CD14-positive monocyte (primary cell): ENCODE data around the gene TMPRSS12. TPM values are rescaled to one million over a fixed set of nuclear protein-coding genes. Genes with fewer than 3 reads are reported as not detected.

Source experiments
- DNase-seq, 3 donors: peaks; one replicate each; pipeline ENCODE4 v3.0.0-alpha.2; 2011 to 2022
- H2AFZ ChIP-seq: 2 replicates; pipeline ENCODE4 v1.6.0; 2012; ENCODE audit warnings: mild to moderate bottlenecking, low read depth, low read length, inconsistent platforms; ENCODE audit not compliant: insufficient read depth, poor library complexity, severe bottlenecking
- H3K27ac ChIP-seq, 2 donors: 1 replicate in 1 of 2; 2 replicates in 1 of 2; pipeline ENCODE4 v1.5.1; 2012 to 2013; ENCODE audit warnings: low read length in 2 of 2, control low read depth in 1 of 2, inconsistent platforms in 1 of 2, low read depth in 1 of 2, mild to moderate bottlenecking in 1 of 2
- H3K27me3 ChIP-seq, 2 donors: one replicate each; pipeline versions ENCODE4 v1.6.0 to v1.6.1; 2011 to 2013; ENCODE audit warnings: low read length in 2 of 2; ENCODE audit not compliant: control insufficient read depth in 2 of 2, insufficient read depth in 2 of 2
- H3K36me3 ChIP-seq, 2 donors: replicated peaks in 1 of 2; 1 replicate in 1 of 2; 2 replicates in 1 of 2; pipeline versions ENCODE4 v1.5.1 to v1.6.1; 2012 to 2013; ENCODE audit warnings: low read length in 2 of 2, control low read depth in 1 of 2, inconsistent platforms in 1 of 2, mild to moderate bottlenecking in 1 of 2; ENCODE audit not compliant: insufficient read depth in 2 of 2, control insufficient read depth in 1 of 2
- H3K4me1 ChIP-seq, 2 donors: 1 replicate in 1 of 2; 2 replicates in 1 of 2; pipeline versions ENCODE4 v1.5.1 to v1.6.1; 2012 to 2013; ENCODE audit warnings: low read length in 2 of 2, control low read depth in 1 of 2, inconsistent platforms in 1 of 2, mild to moderate bottlenecking in 1 of 2, moderate library complexity in 1 of 2; ENCODE audit not compliant: insufficient read depth in 2 of 2, control insufficient read depth in 1 of 2
- H3K4me2 ChIP-seq: replicated peaks from 2 replicates; pipeline ENCODE3; 2012; ENCODE audit warnings: low read length, moderate library complexity, mild to moderate bottlenecking; ENCODE audit not compliant: poor library complexity, severe bottlenecking; ENCODE audit errors: extremely low read depth
- H3K4me3 ChIP-seq, 3 experiments: fragments of 200-600 bp in 1 of 3; sonication (generic) in 1 of 3; replicated peaks in 1 of 3; 1 replicate in 2 of 3; 2 replicates in 1 of 3; pipeline ENCODE4 v1.5.1; 2011 to 2013; ENCODE audit warnings: low read length in 3 of 3, mild to moderate bottlenecking in 3 of 3, control low read depth in 2 of 3, low read depth in 2 of 3, inconsistent platforms in 1 of 3, moderate library complexity in 1 of 3
- H3K79me2 ChIP-seq: 2 replicates; pipeline ENCODE4 v1.6.0; 2012; ENCODE audit warnings: mild to moderate bottlenecking, control low read depth, inconsistent platforms, low read length, moderate library complexity; ENCODE audit not compliant: insufficient read depth
- H3K9ac ChIP-seq: 2 replicates; pipeline ENCODE4 v1.6.0; 2017; ENCODE audit warnings: low read length, mild to moderate bottlenecking; ENCODE audit not compliant: insufficient read depth, poor library complexity, severe bottlenecking
- H3K9me3 ChIP-seq, 2 donors: replicated peaks in 1 of 2; 1 replicate in 1 of 2; 2 replicates in 1 of 2; pipeline versions ENCODE4 v1.5.1 to v1.6.1; 2012 to 2013; ENCODE audit warnings: low read length in 2 of 2, control low read depth in 1 of 2; ENCODE audit not compliant: control insufficient read depth in 1 of 2, insufficient read depth in 1 of 2
- H4K20me1 ChIP-seq: 2 replicates; pipeline ENCODE4 v1.6.0; 2012; ENCODE audit warnings: mild to moderate bottlenecking, low read length, control low read depth, moderate library complexity; ENCODE audit not compliant: insufficient read depth
- H3K27ac Mint-ChIP-seq, 7 donors: one replicate each; pipeline ENCODE4 v1.8.0; 2020; ENCODE audit warnings: mild to moderate bottlenecking in 7 of 7, mixed read lengths in 7 of 7, moderate library complexity in 6 of 7, inconsistent platforms in 2 of 7
- H3K27me3 Mint-ChIP-seq, 3 donors: one replicate each; pipeline ENCODE4 v1.8.0; 2021 to 2022; ENCODE audit warnings: low read depth in 3 of 3, mild to moderate bottlenecking in 3 of 3, mixed read lengths in 3 of 3, moderate library complexity in 3 of 3, inconsistent platforms in 1 of 3
- H3K36me3 Mint-ChIP-seq, 2 donors: one replicate each; pipeline ENCODE4 v1.8.0; 2020; ENCODE audit warnings: mixed read lengths in 2 of 2, inconsistent platforms in 1 of 2, mild to moderate bottlenecking in 1 of 2
- H3K4me1 Mint-ChIP-seq: one replicate; pipeline ENCODE4 v1.8.0; 2020; ENCODE audit warnings: mild to moderate bottlenecking, mixed read lengths
- H3K4me3 Mint-ChIP-seq, 2 donors: one replicate each; pipeline ENCODE4 v1.8.0; 2020; ENCODE audit warnings: mild to moderate bottlenecking in 2 of 2, mixed read lengths in 2 of 2, moderate library complexity in 1 of 2
- H3K9me3 Mint-ChIP-seq, 7 donors: one replicate each; pipeline ENCODE4 v1.8.0; 2020 to 2022; ENCODE audit warnings: mixed read lengths in 7 of 7, mild to moderate bottlenecking in 6 of 7, moderate library complexity in 6 of 7, inconsistent platforms in 2 of 7
- CTCF ChIP-seq: fragments of 200-600 bp; IDR thresholded peaks from one replicate; pipeline ENCODE4 v1.8.0; 2022; ENCODE audit warnings: antibody characterized with exemption, mild to moderate bottlenecking
- WGBS: methylation state at CpG from one replicate; pipeline ENCODE4 v1.1.5; 2013; ENCODE audit warnings: missing lambda C conversion rate; ENCODE audit not compliant: insufficient coverage; 5-methylcytosine and 5-hydroxymethylcytosine counted together
- intact Hi-C, 2 donors: fragments of 100-400 bp; cut with micrococcal nuclease; formaldehyde crosslinking; loops; one replicate each; pipeline versions ENCODE4 v1.15.0 to v1.15.1; 2023
- polyA plus RNA-seq, 3 donors: library from polyadenylated mRNA; depleted of rRNA in 1 of 3; unstranded in 2 of 3; stranded (reverse) in 1 of 3; fragments of 300-500 nt in 2 of 3; fragments of >200 nt in 1 of 3; fragmentation: Illumina TruSeq in 2 of 3; gene quantifications; 1 replicate in 2 of 3; 2 replicates in 1 of 3; pipeline ENCODE4 v1.2.3, GENCODE V29; 2012 to 2021

Gene TMPRSS12
- polyA plus RNA-seq, 3 donors, result not detected

GRCh38 chr12:50932787-50933280 is 90.1 kb downstream of the TMPRSS12 start:
- H3K36me3 ChIP-seq, result peaks cover 18 to 49% of the 10 kb centered on the region in 2 donors
- H3K27ac Mint-ChIP-seq, result peak overlapping the region in 6 of 7 donors; percentile 27 to 91 (median 64)
- H3K4me1 ChIP-seq, result peaks cover 60 to 75% of the 10 kb centered on the region in 2 donors
- H3K36me3 Mint-ChIP-seq, result peaks cover 29 to 45% of the 10 kb centered on the region in 2 donors
- peaks cover 3 to 7% (median 5%) of the 10 kb centered on the region in 7 donors for H3K9me3 Mint-ChIP-seq
- H3K4me1 Mint-ChIP-seq, result peaks cover 75% of the 10 kb centered on the region
- peak overlapping the region in 1 of 3 experiments; percentile 2 for H3K4me3 ChIP-seq
- H2AFZ ChIP-seq, result no peak overlapping the region
- H3K27me3 Mint-ChIP-seq, result no peaks in the 10 kb centered on the region
- H3K79me2 ChIP-seq, result peaks cover 70% of the 10 kb centered on the region
- TF ChIP-seq CTCF, result no peak
- no CpG with 5 or more reads among the region's 2 CpGs for WGBS
- H3K9ac ChIP-seq, result no peak overlapping the region
- H3K4me3 Mint-ChIP-seq, result no peak overlapping the region
- DNase-seq, result peak in 1 of 3 donors; percentile 25
- intact Hi-C loops, result no loop called here
- H3K27ac ChIP-seq, result peak overlapping the region in 1 of 2 donors; percentile 77
- H4K20me1 ChIP-seq, result peaks cover 50% of the 10 kb centered on the region
- H3K4me2 ChIP-seq, result peak overlapping the region; percentile 26
- no peaks in the 10 kb centered on the region for H3K27me3 ChIP-seq
- peaks cover 6 to 9% of the 10 kb centered on the region in 2 donors for H3K9me3 ChIP-seq

GRCh38 chr12:50933459-50934124 is 90.9 kb downstream of the TMPRSS12 start:
- Histone ChIP-seq H3K9me3 (peaks cover 12 to 15% of the 10 kb centered on the region in 2 donors), H3K36me3 (peaks cover 18 to 50% of the 10 kb centered on the region in 2 donors), H3K27ac (peak overlapping the region; percentile 28 to 77), H3K4me1 (peaks cover 52 to 67% of the 10 kb centered on the region in 2 donors), H3K27me3 (no peaks in the 10 kb centered on the region), H3K9ac (peak overlapping the region; percentile 7), H3K79me2 (peaks cover 62% of the 10 kb centered on the region), H3K4me2 (peak overlapping the region; percentile 67), H4K20me1 (peaks cover 43% of the 10 kb centered on the region), H2AFZ (no peak overlapping the region), H3K4me3 (peak overlapping the region in 1 of 3 experiments; percentile 63)
- Mint-ChIP-seq H3K27me3 (no peaks in the 10 kb centered on the region), H3K36me3 (peaks cover 29 to 45% of the 10 kb centered on the region in 2 donors), H3K4me1 (peaks cover 67% of the 10 kb centered on the region), H3K27ac (peak overlapping the region; percentile 10 to 91 (median 82)), H3K9me3 (peaks cover 5 to 12% (median 7%) of the 10 kb centered on the region in 7 donors), H3K4me3 (peak overlapping the region; percentile 5 to 81)
- intact Hi-C loops, result no loop called here
- WGBS, result no CpG with 5 or more reads among the region's 2 CpGs
- no peak for TF ChIP-seq CTCF
- no peak for DNase-seq
